Astrocyte of the spinal cord (primary cell): Measurements from ENCODE around the gene SLC25A31.

ENCODE experiments used
- DNase-seq: peaks from one replicate; pipeline ENCODE4 v3.0.0; 2011; ENCODE audit warnings: low read depth, low spot score
- H3K4me3 ChIP-seq: 2 replicates; pipeline ENCODE4 v1.5.1; 2011; ENCODE audit warnings: low read depth, mild to moderate bottlenecking, low read length, moderate library complexity
- in situ Hi-C: cut with HindIII; loops from 2 replicates; pipeline ENCODE4 v1.10.0; 2017; ENCODE audit warnings: low sequenced_read_pairs
- TF ChIP-seq, protein P1 (sequence below): IDR thresholded peaks from 2 replicates; pipeline ENCODE4 v1.5.1; 2012; ENCODE audit warnings: low read depth, mild to moderate bottlenecking, low read length, inconsistent platforms

Gene SLC25A31

GRCh38 chr4:127730142-127730913 is at the start of gene SLC25A31:
TSS of gene SLC25A31 (plus strand) at chr4:127730400. CDS start at chr4:127730546, 146 bp downstream.
- H3K4me3 ChIP-seq, result no peak within 1 kb of the TSS
- no peak for DNase-seq
- TF ChIP-seq, protein P1, sequence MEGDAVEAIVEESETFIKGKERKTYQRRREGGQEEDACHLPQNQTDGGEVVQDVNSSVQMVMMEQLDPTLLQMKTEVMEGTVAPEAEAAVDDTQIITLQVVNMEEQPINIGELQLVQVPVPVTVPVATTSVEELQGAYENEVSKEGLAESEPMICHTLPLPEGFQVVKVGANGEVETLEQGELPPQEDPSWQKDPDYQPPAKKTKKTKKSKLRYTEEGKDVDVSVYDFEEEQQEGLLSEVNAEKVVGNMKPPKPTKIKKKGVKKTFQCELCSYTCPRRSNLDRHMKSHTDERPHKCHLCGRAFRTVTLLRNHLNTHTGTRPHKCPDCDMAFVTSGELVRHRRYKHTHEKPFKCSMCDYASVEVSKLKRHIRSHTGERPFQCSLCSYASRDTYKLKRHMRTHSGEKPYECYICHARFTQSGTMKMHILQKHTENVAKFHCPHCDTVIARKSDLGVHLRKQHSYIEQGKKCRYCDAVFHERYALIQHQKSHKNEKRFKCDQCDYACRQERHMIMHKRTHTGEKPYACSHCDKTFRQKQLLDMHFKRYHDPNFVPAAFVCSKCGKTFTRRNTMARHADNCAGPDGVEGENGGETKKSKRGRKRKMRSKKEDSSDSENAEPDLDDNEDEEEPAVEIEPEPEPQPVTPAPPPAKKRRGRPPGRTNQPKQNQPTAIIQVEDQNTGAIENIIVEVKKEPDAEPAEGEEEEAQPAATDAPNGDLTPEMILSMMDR, result no peak
- in situ Hi-C loops, result no loop called here

DNA sequence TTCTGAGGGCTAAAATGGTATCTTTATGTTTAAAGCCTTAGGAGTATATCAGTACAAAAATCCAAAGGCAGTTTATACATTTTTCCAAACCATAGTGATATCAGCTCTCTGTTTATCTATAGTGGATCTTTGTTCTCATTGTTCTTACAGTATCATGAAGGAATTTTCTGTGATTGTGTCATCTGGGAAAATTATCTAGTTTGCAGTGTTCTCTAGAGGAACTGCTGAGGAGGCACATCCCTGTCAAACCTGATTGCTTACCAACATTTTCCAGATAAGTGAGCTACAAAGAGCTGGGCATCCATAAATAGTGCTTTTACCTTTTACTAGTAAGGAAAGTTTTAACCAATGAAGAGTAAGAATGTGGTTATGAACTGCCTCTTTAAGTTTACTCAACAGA is 44.9 kb upstream of the SLC25A31 start:
- DNase-seq, result peak; percentile 23
- TF ChIP-seq, protein P1, result no peak

DNA sequence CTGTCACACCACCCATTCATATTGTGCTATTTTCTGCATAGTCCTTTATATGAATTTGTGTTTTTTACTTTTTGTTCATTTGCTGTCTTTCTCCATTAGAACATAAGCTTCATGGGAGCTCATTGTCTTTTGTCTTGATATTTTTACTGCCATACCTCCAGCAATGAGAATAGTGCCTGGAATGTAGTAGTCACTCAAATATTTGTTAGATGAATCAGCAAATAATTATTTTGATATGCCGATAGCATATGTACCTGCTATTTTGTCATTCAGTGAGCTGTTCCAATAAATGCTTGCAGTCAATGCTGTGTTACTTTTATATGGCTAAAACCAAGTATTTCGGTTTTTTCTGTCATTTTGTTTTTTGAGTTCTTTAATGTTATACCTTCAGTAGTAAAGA is 43.5 kb upstream of the SLC25A31 start:
- no peak overlapping the region for H3K4me3 ChIP-seq
- TF ChIP-seq, protein P1, result no peak
- in situ Hi-C loops, result no loop called here
- DNase-seq, result peak; percentile 32

More for the DNA sequence above, 44.9 kb upstream of the SLC25A31 start:
- in situ Hi-C loops, result no loop called here
- no peak overlapping the region for H3K4me3 ChIP-seq

DNA sequence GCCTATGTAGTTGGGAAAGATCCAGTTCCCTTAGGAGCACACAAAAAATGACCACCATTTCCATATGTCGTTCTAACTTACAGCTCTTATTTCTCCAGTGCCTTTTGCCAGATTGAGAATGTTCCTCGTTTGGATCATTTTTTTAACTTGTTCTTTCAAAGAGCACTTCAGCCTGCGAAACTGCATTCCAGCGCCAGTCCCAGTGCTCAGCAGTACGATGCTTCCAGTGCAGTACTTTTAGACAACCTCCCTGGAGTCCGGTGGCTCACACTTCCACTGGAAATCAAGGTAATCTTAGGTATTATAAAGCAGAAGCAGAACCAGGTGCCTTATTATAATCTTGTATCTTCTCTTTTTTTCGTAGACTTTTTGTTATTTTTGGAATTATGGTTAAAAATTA is 42.6 kb upstream of the SLC25A31 start:
- no peak for DNase-seq
- in situ Hi-C loops, result no loop called here
- TF ChIP-seq, protein P1, result no peak
- no peak overlapping the region for H3K4me3 ChIP-seq

GRCh38 chr4:127698789-127699200 is 31.4 kb upstream of the SLC25A31 start:
- DNase-seq, result peak; percentile 85
- in situ Hi-C loops, result no loop called here
- H3K4me3 ChIP-seq, result no peak overlapping the region
- TF ChIP-seq, protein P1, result no peak

GRCh38 chr4:127708985-127709384 is 21.2 kb upstream of the SLC25A31 start:
- H3K4me3 ChIP-seq, result no peak overlapping the region
- TF ChIP-seq, protein P1, result no peak
- in situ Hi-C loops, result no loop called here
- DNase-seq, result peak; percentile 85
